HL-60/S4 treated with phorbol 12-myristate 13-acetate at 8.2 ng/mL for 4 days and 3 days (cell line): Measurements from ENCODE around the gene CALD1.

ENCODE experiments used
- in situ Hi-C: fragments of 300-500 bp; cut with MboI; formaldehyde crosslinking; loops from 2 replicates; pipeline ENCODE4 v1.15.0; 2022; ENCODE audit warnings: low sequenced_read_pairs

The CALD1 gene

GRCh38 chr7:134854816-134855215, 75.4 kb downstream of the CALD1 start:
- in situ Hi-C loops: no loop called here

- in situ Hi-C loops: no loop called here
These were observed 76.0 kb downstream of the CALD1 start for GRCh38 chr7:134855442-134855841.

GRCh38 chr7:134856091-134856490, 76.7 kb downstream of the CALD1 start:
- in situ Hi-C loops: no loop called here

GRCh38 chr7:134856691-134857090, 77.3 kb downstream of the CALD1 start:
- in situ Hi-C loops: no loop called here

GRCh38 chr7:134857958-134858357, 78.5 kb downstream of the CALD1 start:
- in situ Hi-C loops: no loop called here

- in situ Hi-C loops: no loop called here
These were observed 80.3 kb downstream of the CALD1 start for GRCh38 chr7:134859783-134860182.

GRCh38 chr7:134865001-134865845, 85.8 kb downstream of the CALD1 start:
- in situ Hi-C loops: no loop called here

GRCh38 chr7:134866617-134867016, 87.2 kb downstream of the CALD1 start:
- in situ Hi-C loops: no loop called here

- in situ Hi-C loops: no loop called here
These were observed 90.7 kb downstream of the CALD1 start for GRCh38 chr7:134870156-134870555.

- in situ Hi-C loops: no loop called here
These were observed 91.3 kb downstream of the CALD1 start for GRCh38 chr7:134870781-134871180.

GRCh38 chr7:134873253-134873652, 93.8 kb downstream of the CALD1 start:
- in situ Hi-C loops: no loop called here

- in situ Hi-C loops: no loop called here
These were observed 95.0 kb downstream of the CALD1 start for GRCh38 chr7:134874407-134874806.

- in situ Hi-C loops: no loop called here
These were observed 96.4 kb downstream of the CALD1 start for GRCh38 chr7:134875867-134876266.

GRCh38 chr7:134878746-134879357, 99.4 kb downstream of the CALD1 start:
- in situ Hi-C loops: no loop called here

GRCh38 chr7:134879815-134880475, 100.5 kb downstream of the CALD1 start:
- in situ Hi-C loops: no loop called here

GRCh38 chr7:134882481-134882880, 103.0 kb downstream of the CALD1 start:
- in situ Hi-C loops: no loop called here

- in situ Hi-C loops: no loop called here
These were observed 106.5 kb downstream of the CALD1 start for GRCh38 chr7:134885967-134886352.

GRCh38 chr7:134886353-134887057, 107.1 kb downstream of the CALD1 start:
- in situ Hi-C loops: no loop called here

GRCh38 chr7:134887523-134887922, 108.1 kb downstream of the CALD1 start:
- in situ Hi-C loops: no loop called here

- in situ Hi-C loops: no loop called here
These were observed 108.8 kb downstream of the CALD1 start for GRCh38 chr7:134888141-134888740.
